Measurements from ENCODE around the gene NT5DC3.

DNA sequence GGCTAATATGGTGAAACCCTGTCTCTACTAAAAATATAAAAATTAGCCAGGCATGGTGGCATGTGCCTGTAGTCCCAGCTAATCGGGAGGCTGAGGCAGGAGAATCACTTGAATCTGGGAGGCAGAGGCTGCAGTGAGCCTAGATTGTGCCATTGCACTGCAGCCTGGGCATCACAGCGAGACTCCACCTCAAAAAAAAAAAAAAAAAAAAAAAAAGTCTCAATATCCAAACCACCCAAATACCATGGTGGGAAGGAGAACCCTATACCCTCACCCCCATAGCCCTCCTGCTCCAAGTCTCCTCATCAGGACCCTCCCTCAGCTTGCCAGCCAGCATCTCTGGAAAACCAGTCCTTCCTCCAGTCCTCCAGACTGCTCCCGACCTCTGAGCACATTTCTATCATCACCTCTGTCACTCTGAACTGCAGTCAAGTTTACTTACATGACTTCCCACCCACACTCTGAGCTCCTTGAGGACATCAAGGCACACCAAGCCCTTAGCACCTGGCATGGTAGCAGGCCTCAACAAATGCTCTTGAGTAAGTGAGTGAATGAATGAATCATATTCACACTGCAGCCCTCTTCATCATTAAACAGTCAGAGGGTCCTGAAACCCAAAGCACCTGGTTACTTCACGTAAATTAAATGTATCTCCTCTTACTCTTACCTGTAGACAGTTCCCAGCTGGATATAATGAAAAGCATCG is 35.2 kb downstream of the NT5DC3 start:
- TF ChIP-seq ZNF431 (CRISPR knock-in tag; IDR thresholded peaks at IDR 0.05) (no peak), TAL1 (IDR thresholded peaks at IDR 0.05) (no peak), ZNF77 (CRISPR knock-in tag; IDR thresholded peaks at IDR 0.05) (no peak), ZNF354B (CRISPR knock-in tag; IDR thresholded peaks at IDR 0.05) (no peak), ZNF23 (CRISPR knock-in tag; IDR thresholded peaks at IDR 0.05) (no peak), ESRRA (IDR thresholded peaks at IDR 0.05; ENCODE audit: borderline replicate concordance, low read depth) (no peak), ELF4 (CRISPR knock-in tag; IDR thresholded peaks at IDR 0.05) (no peak), POLR3A (IDR thresholded peaks at IDR 0.05; ENCODE audit: borderline replicate concordance, extremely low read depth, insufficient read depth, insufficient read length) (no peak), DPF2 (IDR thresholded peaks at IDR 0.05) (no peak), STAT5B (CRISPR knock-in tag; IDR thresholded peaks at IDR 0.05) (no peak)
- TF ChIP-seq, protein P1, sequence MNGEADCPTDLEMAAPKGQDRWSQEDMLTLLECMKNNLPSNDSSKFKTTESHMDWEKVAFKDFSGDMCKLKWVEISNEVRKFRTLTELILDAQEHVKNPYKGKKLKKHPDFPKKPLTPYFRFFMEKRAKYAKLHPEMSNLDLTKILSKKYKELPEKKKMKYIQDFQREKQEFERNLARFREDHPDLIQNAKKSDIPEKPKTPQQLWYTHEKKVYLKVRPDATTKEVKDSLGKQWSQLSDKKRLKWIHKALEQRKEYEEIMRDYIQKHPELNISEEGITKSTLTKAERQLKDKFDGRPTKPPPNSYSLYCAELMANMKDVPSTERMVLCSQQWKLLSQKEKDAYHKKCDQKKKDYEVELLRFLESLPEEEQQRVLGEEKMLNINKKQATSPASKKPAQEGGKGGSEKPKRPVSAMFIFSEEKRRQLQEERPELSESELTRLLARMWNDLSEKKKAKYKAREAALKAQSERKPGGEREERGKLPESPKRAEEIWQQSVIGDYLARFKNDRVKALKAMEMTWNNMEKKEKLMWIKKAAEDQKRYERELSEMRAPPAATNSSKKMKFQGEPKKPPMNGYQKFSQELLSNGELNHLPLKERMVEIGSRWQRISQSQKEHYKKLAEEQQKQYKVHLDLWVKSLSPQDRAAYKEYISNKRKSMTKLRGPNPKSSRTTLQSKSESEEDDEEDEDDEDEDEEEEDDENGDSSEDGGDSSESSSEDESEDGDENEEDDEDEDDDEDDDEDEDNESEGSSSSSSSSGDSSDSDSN (IDR thresholded peaks at IDR 0.05; ENCODE audit: borderline replicate concordance in 1 of 2, low read depth in 2 of 2, low read length in 2 of 2), result no peak
